Fibroblast of skin of right biceps (primary cell): ENCODE results near the gene NEGR1.

Experiments
- DNase-seq: peaks from one replicate; pipeline ENCODE4 v3.0.0-alpha.2; 2013

NEGR1 gene

DNA sequence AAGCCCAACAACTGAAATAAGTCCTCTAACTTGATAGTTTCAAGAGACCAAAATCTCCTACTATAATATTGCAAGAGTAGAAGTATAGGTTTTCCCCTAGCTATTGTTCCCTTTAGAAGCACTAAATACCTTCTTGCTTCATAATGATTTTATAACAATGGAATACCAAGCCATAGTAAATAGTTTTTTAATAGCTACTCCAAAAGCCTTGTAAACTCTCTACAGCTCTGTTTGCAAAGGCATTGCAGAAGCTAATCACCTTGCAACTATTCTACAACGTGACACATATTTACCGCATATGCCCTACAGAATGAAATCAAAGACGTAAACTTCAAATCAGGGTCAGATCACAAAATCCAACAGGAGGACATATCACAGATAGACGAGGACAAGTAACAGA lies 750.0 kb downstream of the NEGR1 start:
- DNase-seq = no peak

DNA sequence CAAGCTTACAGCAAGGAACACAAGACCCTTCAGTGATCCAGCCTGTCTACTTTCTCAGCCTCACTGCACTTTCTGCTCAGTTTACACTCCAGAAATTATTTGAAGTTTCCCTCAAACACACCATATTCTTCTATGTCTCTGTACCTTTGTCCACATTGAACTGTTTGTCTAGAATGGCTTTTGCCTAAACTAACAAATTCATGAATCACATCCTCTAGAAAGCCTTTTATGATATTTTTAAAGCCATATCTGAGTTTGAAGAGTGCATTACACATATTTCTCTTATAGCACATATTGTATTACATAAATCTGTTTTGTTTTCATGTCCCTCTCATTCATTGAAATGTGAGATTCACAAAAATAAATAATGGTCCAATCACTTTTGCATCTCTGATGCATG lies 755.5 kb downstream of the NEGR1 start:
- no peak for DNase-seq

DNA sequence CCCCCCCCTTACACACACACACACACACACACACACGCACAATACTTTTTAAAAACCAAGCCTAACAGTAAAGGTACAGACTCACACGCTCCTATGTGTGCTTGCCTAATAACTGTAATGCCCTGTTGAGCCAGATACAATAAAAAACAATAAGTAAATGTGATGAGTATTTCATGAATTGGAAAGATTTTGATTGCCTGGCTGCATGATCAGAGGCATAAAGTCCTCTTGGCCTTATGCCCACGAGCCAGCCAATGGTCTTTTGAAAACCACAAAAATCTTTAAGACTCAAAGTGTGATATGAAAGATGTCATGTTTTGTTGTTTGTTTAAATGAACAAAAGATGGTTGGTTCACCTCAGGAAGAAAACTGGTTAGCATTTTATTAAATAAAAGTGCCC lies 759.6 kb downstream of the NEGR1 start:
- DNase-seq = peak; percentile 23

DNA sequence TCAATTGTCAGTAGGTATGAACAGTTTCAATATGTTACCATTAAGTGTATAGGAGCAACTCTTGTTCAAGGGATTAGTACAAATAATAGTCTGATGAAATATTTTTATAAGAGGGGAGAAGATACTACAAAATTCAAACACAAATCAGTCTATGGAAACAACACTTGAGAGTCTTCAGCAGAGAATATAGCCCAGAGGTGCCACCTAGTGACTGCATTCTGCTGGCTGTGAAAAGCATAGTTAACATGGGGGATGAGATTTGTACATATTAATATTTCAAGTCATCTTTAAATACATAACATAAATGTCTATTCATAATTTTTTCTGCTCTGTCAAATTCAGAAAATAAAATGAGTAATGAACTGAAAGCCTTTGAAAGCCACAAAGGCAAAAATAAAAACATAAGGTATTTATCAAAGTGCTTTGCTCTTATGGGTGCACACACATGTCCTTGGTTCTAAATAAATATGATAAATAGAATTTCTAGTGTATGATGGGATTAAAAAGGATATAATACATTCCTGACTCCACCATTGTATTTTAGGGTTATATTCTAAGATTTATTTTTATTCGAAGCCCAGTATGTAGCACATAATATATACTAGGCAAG lies 760.6 kb downstream of the NEGR1 start:
- peak; percentile 41 for DNase-seq

DNA sequence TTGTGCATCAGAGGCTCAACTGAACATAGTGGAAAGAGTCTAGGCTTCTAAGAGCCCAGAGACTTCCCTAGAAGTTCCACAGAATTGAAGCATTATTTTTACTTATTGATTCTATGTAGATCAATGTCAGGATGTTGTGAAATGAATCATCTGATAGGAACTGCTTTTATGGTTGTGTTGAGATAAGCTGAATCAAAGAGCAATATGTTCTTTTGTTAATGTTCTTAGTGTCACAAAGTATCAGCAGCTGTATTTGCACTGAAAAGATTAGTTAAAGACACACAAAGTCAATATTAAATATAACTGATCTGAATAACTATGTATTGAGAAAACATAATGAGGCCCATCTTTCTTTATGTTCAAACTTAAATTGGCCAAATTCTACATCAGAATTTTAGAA lies 770.8 kb downstream of the NEGR1 start:
- no peak for DNase-seq

DNA sequence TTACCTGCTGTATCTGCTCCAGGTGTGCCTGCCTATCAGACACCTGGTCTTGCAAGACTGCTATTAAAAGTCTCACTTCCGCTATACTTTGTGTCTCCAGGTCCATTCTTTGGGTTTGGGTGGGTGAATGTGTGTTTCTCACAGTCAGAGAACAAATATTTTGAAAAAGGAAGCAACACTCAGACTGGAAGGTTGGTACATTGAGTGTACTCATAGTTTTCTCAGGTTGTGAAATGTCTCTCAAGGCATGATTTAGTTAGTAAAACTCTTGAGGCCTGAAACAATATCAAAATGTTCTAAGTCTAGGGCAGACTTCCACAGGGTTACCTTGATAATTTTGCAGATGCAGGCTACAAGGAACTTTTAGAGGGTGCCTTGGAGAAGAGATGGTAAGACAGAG lies 771.6 kb downstream of the NEGR1 start:
- DNase-seq = no peak

DNA sequence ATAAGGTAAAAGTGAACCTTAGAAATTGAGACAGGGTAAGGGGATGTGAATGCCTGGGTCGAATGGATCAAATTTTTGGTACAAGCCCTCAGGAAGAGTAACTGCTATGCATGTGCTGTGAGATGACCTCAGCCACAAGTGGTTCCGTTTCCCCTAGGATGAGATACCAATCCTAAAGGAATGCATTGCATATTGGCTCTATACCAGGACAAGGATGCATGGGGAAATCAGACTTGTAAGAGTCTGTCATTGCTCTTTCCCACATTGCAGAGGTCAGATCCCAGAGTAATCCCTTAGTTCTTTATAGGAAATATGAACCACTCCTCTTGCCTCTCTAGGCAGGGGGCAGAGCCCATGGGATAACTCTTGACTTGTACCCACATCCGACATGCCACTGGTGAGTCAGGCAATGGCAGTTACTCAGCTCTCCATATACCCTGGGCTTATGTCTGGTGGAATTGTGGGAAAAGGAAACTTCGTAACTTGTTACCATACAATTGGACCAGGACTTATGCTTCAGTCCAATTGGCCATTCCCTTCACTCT lies 773.2 kb downstream of the NEGR1 start:
- peak; percentile 55 for DNase-seq

DNA sequence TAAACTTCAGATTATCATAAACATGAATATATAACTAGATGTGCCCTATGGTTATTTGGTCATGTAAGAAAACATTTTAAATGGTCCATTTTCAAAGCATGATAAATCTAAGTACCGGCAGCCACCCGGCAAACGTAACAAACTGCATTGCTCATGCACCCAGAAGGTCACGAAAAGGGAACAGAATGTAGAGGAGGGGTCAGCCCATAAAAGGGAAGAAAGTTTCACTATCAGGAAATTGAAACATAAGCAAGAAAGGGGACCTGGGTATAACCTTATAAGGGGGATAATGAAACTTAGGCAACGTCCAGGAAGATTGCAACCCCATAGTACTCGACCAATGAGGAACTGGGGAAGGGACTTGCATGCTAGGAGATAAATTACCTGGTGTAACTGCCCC lies 780.3 kb downstream of the NEGR1 start:
- no peak for DNase-seq

DNA sequence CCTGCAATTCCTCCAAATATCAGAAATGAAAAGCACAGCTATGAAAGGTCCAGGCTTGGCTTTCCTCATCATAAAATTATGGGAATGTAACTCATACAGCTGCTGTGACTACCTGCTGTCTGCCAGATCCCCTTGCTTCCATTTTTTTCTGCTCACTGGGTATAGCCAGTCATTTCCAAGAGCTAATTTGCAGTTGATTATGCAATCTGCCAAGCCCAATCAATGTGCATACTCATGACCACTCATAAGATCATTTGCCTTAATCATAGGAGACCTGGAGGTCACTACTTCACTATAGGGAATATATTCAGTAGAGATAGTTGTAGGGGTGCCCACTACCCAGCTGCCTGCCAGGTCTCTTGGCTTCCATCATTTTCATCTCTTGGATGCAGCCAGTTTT lies 783.8 kb downstream of the NEGR1 start:
- no peak for DNase-seq

DNA sequence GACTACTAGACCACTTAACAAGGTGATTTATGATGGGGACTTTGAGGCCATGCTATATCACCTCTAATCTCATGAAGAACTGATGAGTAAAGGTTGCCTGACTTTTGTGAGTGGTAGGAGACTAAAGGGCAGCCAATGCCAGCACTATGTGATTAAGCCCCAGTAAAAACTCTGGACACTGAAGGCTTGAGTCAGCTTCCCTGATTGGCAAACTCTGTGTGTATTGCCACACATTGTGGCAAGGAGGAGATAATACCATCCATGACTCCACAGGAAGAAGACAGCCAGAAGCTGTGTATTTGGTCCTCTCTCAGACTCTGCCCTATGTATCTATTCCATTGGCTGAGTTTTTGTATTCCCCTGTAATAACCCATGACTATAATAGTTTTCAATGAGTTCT lies 788.2 kb downstream of the NEGR1 start:
- DNase-seq = peak; percentile 1

DNA sequence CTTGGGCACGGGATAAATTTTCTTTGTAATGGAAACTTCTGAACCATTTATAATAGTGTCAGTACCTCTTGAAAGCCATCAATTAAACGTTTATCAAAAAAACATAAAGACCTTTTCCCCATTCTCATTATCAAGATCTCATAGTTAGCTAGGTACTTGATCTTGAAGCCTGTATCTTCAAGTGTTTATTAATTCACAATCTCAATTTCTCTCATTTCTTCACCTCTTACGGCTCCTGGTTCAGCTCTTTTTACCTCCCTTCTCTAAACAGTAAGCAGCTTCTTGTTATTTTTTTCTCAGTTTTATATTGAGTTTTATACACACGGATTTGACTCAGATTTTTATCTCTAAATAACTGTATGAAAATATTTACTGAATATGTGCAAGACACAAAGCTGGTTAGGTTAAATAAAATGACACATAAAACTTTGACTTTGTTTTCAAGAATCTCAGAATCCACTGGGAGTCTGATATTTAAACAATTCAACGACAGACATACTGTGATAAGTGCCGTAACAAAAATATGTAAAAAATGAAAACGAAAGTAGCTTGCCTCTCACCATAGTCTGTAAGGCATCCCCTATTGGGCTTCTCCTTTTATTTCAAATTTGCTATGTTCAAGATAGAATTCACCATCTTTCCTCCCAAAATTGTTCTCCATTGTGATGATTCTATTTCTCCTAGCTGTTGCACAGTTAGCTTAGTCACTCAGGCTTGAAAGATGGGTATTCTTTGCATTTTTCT lies 789.9 kb downstream of the NEGR1 start:
- no peak for DNase-seq

DNA sequence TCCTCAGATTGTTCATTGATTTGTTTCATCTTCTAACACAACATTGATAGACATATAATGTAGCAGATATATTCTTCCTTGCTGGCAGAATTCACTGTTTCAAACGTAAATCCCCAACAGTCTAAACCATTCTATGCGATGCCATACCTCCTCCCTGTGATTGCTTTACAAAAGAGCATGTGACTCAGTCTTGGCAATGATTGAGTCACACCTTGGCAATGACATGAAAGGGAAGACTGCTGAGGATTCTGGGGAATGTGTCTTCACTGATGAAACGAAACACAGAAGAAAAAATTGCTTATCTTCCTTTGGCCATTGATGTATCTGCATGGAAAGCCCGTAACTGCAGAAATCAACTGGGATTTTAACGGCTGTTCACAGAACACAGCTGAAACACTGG lies 791.9 kb downstream of the NEGR1 start:
- DNase-seq = peak; percentile 49

DNA sequence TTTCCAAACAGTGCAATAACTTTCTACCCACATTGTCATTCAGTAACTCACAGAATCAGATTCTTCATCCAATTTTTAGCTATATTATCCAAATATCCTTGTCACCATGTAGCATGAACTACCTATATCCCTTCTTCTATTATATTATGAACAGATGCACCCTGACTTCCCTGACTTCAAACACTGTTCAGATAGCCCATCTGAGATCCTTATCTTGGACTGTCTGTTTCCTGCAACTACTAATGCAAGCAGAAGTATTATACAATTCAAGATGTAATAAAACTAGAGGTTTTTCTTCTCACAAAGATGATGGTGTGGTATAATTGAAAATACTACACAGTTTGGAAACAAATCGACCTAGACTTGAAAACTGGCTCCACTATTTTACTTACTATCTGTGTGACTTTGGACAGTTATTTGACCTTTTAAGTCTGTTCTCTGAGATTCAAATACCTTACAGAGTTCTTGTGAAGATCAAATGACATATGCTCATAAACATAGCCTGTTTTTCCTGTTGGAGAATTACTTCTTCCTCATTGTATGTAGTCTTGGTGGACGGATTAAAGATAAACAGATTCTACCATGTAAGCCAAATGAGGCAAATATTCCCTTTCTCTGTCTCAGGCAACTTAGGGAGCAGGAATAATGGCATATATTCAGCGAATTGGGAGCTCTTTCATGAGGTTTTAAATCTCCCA lies 793.6 kb downstream of the NEGR1 start:
- DNase-seq = no peak

DNA sequence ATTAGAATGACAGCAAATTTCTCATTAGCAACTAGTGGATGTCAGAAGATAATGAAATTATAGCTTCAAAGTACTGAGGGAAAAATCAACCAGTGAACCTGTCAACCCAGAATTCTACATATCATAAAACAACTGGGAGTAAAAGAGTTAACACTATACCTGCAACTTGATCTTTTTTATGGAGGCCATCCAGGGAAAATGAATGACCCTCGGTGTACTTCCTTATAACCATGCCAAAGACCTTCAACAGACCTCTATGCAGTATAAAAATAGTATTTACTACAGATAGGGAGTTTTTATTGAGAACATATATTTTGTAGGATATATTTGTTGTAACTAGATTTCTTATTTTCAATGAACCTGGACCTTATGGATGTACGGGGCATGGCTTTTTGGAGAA lies 809.0 kb downstream of the NEGR1 start:
- DNase-seq = no peak

DNA sequence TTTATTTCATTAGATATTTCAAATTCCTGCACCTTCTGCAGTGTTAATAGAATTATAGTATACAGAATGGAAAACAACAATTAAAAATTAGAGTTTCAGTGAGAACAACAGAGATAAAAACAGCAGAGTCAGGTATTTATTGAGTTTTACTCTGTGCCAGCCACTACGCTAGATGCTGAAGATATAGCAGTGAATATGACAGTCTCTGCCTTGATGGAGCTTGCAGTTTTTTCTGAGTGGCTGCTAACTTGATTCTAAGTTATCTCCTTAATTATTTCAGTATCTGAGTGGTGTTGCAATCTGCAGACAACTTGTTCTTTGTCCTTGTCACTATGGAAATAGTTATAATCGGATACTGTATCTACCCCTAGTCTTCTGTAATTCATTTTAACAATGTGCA lies 817.2 kb downstream of the NEGR1 start:
- DNase-seq = no peak

DNA sequence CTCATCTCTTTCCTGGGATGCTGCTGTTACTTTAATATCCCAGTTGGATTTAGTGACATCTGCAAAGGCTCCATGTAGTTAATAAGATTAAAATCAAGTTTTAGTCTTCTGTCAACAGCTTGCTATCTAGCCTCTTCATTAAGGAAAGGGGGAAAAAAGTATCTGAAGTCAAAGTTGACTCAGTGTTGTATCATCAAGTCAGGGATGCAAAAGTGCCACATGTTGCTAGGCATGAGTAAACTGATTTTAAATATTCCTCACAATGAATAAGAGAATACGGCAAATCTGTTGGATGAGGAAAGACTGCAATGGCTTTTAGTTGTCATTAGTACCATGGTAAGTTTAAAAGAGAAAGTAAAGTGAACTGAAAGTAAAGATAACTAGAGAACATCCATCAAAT lies 818.3 kb downstream of the NEGR1 start:
- peak; percentile 15 for DNase-seq

DNA sequence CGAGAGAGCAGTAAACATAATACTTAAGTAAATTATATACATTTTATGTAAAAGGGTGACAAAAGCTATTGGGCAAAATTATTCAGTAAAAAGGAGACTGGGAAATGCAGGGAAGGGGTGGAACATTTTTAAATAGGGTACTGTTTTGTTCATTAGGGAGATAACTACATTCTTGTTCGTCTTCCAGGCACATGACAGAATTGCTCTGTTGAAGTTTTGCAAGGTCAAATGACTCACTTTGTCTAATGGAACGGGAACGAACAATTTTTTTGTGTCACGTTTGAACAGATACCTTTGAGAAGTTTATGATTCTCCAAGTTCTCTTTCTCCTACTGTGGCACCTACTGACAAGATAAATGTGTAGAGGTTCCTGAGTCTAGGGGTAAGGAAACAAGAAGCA lies 819.2 kb downstream of the NEGR1 start:
- DNase-seq = peak; percentile 21

DNA sequence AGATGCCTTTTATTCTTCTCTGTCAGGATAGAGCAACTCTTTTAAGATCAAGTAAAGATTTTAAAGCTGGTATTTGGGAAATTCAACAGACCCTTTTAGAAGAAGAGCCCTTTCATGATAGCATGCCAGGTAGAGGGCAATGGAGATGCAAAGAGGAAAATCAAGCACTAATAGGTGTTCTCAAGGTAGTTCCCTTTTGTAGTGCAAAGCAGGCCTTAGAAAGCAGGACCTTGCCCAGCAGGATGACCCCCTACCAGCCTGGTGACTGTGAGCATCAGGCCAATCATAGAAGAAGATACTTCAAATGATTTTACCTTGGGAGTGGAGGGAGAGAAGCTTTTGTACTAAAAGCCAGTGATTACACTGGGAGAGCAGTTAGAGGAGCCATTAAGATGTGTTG lies 820.1 kb downstream of the NEGR1 start:
- DNase-seq = no peak

DNA sequence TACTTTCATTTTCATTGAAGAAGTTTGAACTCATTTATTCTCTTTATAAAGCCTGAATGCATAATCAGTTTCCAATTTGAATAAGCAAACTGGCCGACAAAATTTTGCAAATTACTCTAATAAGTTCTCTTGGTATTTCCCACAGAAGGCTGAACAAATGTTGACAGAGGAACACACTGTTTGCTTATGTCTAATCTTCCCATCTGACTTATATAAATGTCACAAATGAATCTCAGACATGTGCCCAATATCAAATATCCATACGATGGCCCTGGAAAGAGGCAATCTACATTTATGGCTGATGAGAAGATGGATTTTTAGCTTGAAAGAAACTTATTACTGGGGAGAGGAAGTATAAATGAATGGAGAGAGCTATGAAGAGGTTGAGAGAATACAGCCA lies 820.9 kb downstream of the NEGR1 start:
- no peak for DNase-seq

DNA sequence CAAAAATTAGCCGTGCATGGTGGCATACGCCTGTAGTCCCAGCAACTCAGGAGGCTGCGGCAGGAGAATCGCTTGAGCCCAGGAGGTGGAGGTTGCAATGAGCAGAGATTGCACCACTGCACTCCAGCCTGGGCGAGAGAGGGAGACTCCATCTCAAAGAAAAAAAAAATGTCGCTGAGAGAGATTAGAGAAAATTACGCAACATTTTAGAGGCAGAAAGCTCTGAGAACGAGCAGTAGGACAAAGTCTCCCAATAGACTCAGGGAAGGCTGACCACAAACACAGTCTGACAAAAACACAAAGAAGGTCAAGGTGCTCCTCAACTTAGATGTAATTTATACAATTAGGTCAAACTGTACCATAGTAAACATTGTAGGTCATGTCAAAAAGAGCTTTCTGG lies 833.9 kb downstream of the NEGR1 start:
- DNase-seq = no peak

DNA sequence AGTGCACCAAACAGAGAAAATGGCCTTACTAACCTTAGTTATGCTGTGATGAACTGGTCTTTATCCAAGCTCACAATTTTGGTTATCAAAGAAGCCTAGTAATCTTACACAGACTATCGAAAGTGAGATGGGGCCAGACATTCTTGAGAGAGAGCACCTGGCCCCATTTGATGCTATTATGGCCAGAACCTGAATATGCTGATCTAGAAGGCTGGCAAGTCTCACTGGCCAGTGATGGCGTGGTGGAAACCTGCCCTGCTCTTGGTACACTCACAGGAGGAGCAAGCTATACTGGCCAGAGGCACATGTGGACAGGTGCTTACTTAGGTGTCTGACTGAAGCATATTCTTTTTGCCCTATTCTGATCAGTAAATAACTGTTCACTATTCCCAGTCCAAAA lies 843.7 kb downstream of the NEGR1 start:
- no peak for DNase-seq

DNA sequence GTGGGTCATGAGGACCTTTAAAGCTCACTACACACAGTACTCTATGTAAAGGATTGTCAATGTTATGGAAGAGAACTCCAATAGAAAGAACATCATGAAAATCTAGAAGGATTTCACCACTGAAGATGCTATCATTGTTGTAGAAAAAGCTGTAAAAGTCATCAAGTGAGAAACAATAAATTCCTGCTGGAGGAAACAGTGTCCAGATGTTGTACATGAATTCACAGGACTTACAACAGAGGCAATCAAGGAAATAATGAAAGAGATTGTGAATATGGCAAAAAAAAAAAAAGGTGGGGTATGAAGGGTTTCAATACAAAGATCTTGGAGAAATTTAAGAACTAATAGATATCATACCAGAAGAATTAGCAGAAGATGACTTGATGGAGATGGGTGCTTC lies 846.4 kb downstream of the NEGR1 start:
- no peak for DNase-seq

DNA sequence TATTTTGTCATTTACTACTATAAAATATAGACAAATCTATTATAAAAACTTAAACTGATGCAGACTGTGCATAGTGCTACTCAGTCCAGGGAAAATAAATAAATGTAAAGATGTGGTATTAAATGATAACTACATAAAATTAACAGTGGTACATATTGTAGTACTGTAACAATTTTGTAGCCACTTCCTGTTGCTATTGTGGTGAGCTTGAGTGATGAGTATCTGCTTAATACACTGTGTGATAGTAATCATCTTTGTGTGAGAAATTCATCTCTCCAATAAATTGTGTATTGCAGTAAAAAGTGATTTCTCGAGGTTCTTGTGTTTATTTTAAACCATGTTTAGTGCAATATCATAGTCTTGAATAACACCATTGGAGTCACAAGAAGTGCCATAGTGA lies 848.1 kb downstream of the NEGR1 start:
- DNase-seq = no peak

DNA sequence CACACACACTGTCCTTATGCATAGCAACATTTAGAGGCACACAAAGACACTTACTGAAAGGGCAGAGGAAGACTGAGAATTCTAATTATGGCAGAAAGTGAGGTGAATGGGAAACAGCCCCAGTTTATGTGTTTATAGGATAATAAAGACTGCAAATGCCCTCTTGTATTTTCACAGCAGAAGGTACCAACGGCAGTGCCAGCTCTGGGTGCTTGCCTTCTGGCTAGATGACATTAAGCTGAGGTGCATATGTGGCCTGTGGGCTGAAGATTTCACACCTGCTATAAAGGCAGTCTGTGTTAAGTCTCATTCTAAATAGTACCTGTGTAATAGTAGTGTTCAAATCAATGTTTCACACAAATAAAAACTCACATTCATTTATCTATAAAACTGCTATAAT lies 854.3 kb downstream of the NEGR1 start:
- DNase-seq = no peak
